ENCODE measurements around the gene STAB1.
"Not testable (repeated sequence)": the region's sequence is repeated elsewhere in the genome, so short reads cannot be mapped to it uniquely, and the experiment has no call there.

STAB1 gene

DNA sequence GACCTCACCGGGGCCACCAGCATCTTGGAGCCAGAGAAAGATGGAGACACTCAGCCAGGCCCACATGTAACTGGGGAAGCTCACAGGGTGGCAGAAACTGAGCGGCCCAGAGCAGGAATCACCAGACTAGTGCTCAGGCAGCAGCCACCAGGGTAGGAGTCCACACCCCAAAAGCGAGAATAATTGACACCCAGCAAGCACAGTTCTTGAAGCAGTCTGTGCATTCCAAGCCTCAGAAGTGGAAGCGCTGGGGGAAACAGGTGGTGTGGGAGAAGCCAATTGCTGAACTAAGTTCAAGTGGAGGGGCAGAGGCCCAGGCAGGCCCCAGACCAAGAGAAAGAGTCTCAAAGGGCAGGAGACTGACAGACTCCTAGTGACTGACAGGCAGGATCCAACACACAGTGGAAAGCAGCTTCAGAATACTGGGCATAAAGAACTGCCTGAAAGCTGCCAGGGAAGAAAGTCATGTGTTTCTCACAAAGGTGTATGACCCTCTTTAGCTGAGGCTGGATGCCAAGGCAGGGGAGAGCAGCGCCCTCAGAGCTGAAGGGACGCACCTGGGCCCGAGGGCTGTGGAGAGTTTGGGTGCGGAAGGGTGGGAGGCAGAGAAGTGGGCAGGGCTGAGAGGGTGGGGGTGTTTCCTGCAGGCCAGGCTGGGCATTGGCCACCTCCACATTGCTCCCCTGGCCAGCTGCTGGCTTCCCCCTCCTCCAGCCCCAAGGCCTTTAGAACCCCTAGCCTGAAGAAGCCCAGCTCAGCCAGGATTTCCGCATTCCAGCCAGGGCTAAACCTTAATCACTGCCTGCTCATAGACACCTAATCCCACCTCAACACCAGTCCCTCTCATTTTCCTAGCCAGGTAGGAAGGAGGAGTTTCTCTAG lies 30.8 kb downstream of the STAB1 start:
- no peak for DNase-seq

DNA sequence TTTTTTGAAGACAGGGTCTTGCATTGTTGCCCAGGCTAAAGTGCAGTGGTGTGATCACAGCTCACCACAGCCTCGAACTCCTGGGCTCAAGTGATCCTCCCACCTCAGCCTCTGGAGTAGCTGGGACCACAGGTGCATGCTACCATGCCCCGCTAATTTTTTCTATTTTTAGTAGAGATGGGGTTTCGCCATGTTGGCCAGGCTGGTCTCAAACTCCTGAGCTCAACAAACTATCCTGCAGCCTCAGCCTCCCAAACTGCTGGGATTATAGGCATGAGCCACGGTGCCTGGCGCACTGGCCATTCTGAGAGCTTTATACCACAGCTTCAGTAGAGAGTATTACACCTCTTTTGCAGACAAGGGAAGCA lies 31.5 kb downstream of the STAB1 start:
- DNase-seq: not testable (repeated sequence)

DNA sequence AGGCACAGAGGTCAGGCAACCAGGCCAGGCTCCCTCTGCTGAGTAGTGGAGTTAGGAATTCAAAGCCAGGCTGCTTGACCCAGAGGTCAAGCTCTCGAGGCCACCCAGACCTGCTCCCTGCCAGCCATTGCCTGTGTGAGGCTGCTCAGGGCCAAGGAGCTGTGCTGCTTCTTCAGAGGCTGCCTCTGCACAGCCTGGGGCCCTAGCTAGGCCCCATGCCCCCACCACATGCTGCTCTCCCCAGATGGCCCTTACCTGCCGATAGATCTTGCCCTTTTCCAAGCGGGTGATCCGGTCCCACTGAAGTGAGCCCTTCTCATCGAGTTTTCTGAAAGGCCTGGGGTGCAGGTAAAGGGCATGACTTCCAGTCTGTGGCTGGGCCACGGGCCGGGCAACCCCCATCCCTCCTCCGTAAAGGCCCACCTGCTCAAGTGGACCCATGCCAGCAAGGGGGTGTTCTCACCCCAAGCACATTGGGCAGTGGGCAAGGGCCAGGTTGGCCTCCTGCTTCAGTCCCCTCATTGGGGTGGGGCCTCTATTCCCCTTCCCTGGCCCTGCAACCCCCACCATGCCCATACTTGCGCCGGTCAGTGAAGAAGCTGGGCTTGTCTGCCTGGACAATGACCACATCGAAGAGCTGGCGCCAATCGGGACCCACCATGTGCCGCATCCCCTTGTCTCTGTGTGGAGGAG lies 32.0 kb downstream of the STAB1 start:
- no peak for DNase-seq

DNA sequence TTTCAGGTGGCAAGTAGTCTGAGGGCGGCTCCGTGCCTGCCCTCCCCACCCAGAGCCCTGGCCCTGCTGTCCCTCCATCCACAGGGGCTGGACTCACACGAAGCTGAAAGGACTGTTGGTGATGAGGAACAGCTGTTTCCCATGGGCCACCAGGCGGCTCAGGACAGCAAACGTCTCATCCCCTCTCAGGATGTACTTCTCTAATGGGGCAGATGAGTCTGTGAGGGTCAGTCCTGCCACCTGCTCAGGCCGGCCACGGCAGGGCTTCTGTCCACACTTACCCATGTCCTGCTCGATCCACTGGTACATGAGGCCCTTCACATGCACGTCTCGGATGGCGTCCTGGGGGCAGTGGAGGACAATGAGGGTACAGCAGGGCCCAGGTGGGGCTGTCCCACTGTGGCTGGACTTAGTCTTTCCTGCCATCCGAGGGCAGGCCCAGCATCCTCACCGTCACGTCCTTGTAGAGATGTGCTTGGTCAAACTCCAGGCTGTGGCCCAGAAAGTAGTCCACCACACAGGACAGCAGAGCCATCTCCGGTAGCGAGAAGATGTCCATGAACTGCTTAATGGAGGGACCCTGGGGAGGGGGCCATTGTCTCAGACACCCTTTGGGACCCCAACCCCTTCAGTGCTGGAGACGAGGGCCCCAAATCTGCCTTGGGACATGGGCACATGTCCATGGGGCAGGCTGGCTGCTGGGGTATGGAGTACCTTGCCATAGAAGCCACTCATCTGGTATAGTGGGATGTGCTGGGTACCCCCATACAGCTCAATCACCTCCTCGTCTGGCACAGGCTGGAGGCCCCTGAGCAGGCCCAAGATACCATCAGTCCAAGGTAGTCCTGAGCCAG lies 32.8 kb downstream of the STAB1 start:
- DNase-seq: no peak

GRCh38 chr3:52528586-52529375 lies 33.6 kb downstream of the STAB1 start:
- no peak for DNase-seq

GRCh38 chr3:52529376-52530333 lies 34.5 kb downstream of the STAB1 start:
- DNase-seq: peak; percentile 17

DNA sequence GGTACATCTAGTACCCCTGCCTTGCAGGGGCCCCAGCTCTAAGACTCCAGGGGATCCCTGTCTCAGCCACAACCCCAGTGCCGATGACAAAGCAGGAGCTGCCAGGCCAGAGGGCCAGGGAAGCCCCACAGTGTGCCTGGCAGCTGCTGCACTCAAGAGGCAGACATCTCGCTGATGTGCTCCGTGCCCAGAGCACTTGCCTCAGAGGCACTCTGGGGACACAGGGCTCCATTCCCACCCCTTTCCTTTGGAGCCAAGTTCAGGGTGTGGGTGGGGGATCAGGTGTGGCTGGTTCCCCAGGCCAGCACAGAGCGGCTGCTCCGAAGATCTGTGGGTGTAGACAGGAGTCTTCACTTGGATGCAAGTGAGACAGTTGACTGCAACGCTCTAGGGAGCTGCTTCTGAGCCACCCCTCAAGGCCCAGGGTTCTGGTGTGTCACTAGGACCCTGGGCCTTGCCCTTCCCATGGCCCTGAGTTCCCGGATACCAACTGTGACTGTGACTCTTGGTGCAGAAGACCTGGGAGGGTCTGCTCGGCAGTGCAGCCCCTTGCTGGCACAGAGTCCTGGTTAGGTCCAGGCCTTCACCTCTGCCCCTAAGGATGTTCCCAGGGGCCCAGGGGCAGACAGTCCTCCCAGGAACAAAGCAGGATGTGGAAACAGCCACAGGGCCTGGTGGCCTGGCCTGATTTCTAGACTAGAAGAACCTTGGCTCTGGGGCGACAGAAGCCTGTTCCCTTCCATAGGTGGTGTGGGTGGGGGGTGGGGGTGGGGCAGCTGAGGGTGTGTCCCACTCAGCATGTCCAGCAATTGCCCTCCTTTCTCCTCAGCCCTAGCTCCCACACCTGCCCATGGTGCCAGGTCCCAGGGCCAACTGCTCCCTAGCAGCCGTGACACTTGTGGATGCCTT lies 36.0 kb downstream of the STAB1 start:
- DNase-seq: no peak

DNA sequence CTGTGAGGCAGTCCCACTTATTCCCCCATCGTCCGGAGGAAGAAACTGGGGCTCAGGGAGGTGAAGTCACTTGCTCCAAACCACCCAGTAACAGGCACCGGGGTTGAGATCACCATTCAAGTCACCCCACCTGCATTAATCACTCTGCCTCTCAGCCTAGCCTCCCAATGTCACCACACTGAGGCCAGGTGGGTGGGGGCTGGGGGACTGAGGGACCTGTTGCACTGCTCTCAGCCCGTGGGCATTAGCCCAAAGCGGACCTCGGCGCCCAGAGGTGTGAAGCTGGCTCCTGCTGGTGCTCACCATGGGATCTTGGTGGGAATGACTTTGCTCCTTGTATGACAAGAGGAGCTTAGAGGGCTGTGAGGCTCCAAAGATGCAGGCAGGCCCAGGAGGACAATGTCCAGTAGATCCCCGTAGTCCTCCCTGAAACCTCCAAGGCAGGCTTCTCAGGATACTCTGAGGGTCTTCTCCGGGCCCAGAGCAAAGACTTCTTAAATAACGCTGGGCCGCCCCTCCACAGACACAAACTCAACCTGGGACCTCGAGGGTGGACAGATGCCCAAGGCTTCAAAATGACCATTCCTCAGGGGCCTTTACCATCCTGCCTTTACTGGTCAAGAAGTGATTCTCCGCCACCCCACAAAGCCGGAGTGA lies 36.9 kb downstream of the STAB1 start:
- no peak for DNase-seq

DNA sequence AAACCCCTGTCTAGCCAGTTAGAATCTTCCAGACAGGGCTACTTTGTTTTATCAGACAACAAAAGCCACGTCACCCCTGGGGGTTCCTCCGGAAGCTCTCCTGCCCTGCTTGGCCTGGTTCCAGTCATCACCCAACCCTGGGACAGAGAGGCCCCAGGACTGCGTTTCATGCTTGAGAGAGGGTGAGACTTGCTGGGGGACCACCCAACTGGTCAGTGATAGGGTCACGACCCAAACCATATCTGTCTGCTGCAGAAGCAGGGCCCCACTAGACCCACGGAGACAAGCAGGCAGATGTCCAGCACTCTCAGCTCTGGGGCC lies 37.3 kb downstream of the STAB1 start:
- peak; percentile 62 for DNase-seq

DNA sequence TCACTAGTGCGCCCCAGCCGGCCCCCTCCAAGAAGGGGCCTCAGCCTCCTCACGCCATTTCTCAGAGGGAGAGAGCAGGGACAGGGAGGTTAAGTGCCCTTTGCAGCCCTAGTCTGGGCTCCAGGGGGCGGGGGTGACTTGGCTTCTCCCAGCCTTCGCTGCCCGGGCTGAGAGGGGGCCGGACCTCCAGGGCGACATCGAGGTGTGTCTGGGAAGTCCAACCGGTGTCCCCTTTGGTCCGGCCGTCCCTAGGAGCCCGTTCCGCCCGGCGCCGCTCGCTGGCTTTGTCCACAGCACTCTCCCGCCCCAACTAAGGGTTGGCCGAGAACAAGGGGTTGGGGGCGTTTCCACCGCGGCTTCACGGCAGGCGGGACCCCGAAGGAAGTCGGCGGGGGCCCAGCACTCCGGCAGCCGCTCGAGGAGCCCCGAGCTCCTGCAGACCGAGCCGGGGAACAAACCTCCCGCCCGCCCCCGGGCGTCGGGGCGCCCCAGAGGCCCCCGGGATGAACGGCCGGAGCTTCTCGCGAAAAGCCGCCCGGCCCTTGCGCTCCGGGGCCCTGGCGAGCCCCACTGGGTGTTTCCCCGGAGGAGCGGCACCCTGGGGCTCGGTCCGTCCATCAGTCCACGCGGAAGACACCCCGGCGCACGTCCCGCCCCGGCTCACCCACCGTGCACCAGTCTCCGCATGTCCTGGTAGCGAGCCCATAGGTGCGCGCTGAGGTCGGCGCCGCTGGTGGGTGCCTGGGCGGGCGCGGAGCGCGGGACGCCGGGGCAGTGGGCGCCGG lies 37.9 kb downstream of the STAB1 start:
- DNase-seq: peak; percentile 71

- peak; percentile 91 for DNase-seq
Observed at GRCh38 chr3:52533623-52534280, 38.6 kb downstream of the STAB1 start, which contains the start of gene NT5DC2. NT5DC2 (minus strand) TSS chr3:52533857; CDS start chr3:52533737, 120 bp downstream.

DNA sequence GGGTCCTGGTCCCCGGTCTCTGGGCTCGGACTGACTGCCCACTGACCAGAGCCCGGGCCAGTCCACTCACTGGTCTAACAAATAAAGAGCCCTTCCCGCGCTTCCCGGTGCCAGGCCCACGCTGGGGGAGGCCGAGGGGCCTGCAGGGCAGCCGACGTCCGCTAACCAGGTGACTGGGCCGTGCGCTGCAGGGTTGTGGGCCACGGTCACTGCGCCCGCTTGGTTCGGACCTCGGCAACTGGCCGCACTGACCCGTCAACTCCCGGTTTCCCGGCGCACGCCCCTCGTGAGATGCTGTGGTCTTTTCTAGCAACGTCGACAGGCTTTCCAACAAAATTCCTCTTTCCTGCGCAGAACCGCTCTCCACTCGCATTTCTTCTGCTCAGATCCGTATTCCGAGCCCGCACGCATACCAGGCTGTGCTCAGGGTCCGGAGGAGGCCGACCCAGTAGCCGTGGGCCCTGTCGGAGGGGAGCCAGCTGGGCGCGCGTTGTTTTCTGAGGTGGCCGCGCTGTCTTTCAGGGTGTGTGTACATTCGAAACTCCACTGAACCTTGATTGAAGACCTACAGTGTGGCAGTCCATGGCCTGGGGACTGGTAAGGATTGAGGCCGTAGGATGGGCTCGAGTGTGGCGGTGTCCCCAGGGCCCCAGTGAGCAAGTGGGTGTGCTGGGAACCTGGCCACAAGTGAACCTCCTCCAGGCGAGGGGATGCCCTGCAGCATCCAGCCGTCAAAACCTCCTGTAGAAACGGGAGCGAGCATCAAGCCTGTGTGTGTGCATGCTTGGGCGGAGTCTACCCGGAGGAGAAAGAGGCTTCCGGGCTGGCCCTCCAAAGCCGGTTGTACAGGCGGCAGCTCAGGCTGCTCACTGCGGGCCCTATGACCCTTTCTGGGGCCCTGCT lies 39.4 kb downstream of the STAB1 start:
- DNase-seq: peak; percentile 63

DNA sequence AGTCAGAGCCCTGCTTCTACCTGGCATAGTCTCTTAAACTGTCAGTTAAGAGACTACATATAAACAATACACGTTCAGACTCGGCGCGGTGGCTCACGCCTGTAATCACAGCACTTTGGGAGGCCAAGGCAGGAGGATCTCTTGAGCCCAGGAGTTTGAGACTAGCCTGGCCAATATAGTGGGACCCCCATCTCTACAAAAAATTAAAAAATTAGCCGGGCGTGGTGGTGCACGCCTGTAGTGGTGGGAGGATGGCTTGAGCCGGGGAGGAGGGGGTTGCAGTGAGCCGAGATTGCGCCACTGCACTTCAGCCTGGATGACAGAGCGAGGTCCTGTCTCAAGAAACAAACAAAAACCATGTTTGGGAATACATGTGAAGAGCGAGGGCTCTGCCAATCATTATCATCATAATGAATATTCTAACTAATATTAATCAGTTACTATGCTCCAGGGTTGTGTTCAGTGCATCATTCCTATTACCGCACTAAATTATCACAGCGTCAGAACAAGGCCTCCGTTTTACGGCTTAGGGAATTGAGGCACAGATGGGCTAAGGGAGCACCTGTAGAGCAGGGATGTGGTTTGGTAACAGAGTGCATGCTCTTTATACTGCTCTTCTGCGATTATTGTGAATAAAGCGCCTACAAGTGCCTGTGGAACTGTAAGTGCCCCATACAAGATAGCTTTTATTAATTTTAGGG lies 40.4 kb downstream of the STAB1 start:
- no peak for DNase-seq

DNA sequence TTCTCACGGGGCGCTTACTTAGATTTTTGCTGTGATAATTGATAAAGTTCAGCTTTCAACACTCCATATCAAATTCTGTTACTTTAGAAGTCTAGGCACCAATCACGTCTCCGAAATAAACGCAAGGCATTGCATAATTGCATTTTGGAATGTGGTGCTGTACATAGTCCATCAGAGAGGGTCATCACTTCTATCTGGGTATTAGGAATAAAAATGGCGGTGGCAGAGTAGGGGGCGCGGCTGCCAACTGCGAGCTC lies 40.9 kb downstream of the STAB1 start:
- no peak for DNase-seq

DNA sequence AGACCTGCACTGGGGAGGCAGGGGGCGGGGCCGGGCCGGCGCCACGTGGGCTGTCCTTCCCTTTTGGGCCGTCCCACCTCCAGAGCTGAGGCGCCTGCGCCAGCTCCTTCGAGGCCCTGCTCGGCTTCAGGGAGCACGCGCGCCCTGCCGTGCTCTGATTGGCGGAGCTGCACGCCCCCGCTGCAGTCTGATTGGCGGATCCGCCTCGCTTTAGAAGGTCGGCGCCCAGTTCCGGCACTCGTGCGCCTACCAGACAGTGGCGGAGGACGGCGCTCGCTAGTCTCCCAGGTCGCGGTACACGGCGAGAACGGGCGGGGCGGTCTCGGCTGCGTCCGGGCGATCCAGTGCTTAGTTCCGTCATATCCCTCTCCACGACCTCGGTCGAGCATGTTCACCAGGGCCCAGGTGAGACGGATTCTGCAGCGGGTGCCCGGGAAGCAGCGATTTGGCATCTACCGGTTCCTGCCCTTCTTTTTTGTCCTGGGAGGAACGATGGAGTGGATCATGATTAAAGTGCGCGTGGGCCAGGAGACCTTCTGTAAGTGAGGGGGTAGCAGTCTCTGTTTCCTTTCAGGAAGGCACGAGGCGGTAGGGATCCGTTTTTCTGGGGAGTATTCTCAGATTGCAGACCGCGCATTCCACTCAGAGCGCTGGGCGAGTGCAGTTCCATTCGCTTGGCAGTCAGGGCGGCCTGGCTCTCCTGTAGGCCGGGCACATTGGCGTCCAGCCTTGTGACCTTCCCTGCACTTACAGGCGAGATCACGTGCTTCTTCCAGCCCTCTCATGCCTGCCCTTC lies 41.4 kb downstream of the STAB1 start, which contains the start of gene UQCC5:
TSS of gene UQCC5 (plus strand) at position 237 of the 796 bp plus-strand sequence. CDS start at position 388, 151 bp downstream.
- DNase-seq: peak; percentile 98

DNA sequence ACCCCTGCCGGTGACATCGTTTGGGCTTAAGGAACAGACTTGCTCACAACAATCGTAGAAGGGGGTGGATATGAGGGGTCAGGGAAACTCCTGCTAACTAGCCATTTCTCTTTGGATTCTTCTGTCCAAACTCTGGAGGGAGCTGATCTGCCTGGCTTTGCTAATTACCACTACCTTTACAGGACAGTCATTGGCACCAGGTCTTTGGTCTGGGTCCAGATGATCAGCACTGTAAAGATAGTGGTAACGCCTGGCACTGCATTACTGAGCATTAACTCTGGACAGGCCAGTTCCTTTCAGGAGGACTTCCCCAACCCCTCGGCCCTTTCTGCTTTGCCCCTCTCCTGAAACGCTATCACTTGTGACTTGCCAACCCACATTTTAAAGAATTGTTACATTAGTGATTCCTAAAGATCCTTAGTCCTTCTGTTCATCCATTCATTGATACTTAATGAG lies 42.1 kb downstream of the STAB1 start:
- DNase-seq: no peak
